Left ventricle myocardium superior (tissue), 1 donor: ENCODE measurements around the gene FARP1. TPM values are rescaled to one million over a fixed set of nuclear protein-coding genes. Genes with fewer than 3 reads are reported as not detected.

Source experiments
- ATAC-seq: fragments of 200-7000 bp; cut with Tn5 transposase; one replicate; pipeline ENCODE4 v1.9.1; 2020; ENCODE audit warnings: mild to moderate bottlenecking, moderate library complexity
- DNase-seq: peaks from one replicate; pipeline ENCODE4 v3.0.0-alpha.2; 2020
- intact Hi-C: fragments of 100-400 bp; cut with micrococcal nuclease; formaldehyde crosslinking; loops from one replicate; pipeline ENCODE4 v1.11.0; 2022
- total RNA-seq: library from RNA; stranded (reverse); fragmentation: NEBNext Ultra II Directional; extraction: Animal tissue kit (Norgen Biotek cat#: 25700); gene quantifications from one replicate; pipeline ENCODE4 v1.2.1, GENCODE V29; 2021
- donor health status: DM: no; HTN: yes; CAD: no; lungs with severe emphysema.

The FARP1 gene
- total RNA-seq, 1 donor from 2014 or later = 14.9 TPM

- intact Hi-C loops = no loop called here
- ATAC-seq (no peak), DNase-seq (no peak)
Measured at GRCh38 chr13:98169331-98169730, 26.4 kb downstream of the FARP1 start.

- intact Hi-C loops = no loop called here
- peak; percentile 67 for DNase-seq
- ATAC-seq = peak; percentile 83
Measured at GRCh38 chr13:98171900-98172589, 29.2 kb downstream of the FARP1 start.

- DNase-seq (no peak), ATAC-seq (peak; percentile 30)
- intact Hi-C loops = no loop called here
Measured at GRCh38 chr13:98172590-98173422, 29.9 kb downstream of the FARP1 start.

- ATAC-seq = peak; percentile 66
- no peak for DNase-seq
- intact Hi-C loops = no loop called here
Measured at GRCh38 chr13:98173431-98174152, 30.7 kb downstream of the FARP1 start.

GRCh38 chr13:98174307-98174706, 31.4 kb downstream of the FARP1 start:
- intact Hi-C loops = no loop called here
- ATAC-seq (peak; percentile 30), DNase-seq (no peak)

GRCh38 chr13:98175043-98175442, 32.1 kb downstream of the FARP1 start:
- ATAC-seq = no peak
- intact Hi-C loops = no loop called here
- no peak for DNase-seq

GRCh38 chr13:98175823-98176222, 32.9 kb downstream of the FARP1 start:
- ATAC-seq (no peak), DNase-seq (no peak)
- intact Hi-C loops = no loop called here

GRCh38 chr13:98176777-98177608, 34.1 kb downstream of the FARP1 start, which contains the start of gene RNF113B:
RNF113B (minus strand) TSS chr13:98177269; CDS start chr13:98177236, 33 bp downstream.
- ATAC-seq = no peak
- intact Hi-C loops = no loop called here
- DNase-seq = no peak

- intact Hi-C loops = no loop called here
- DNase-seq (no peak), ATAC-seq (no peak)
Measured at GRCh38 chr13:98180092-98180491, 37.2 kb downstream of the FARP1 start.

GRCh38 chr13:98181111-98181815, 38.4 kb downstream of the FARP1 start:
- DNase-seq (no peak), ATAC-seq (no peak)
- intact Hi-C loops = no loop called here

- no peak for ATAC-seq
- DNase-seq = no peak
- intact Hi-C loops = no loop called here
Measured at GRCh38 chr13:98182153-98182552, 39.3 kb downstream of the FARP1 start.

- ATAC-seq (no peak), DNase-seq (no peak)
- intact Hi-C loops = no loop called here
Measured at GRCh38 chr13:98182589-98182988, 39.7 kb downstream of the FARP1 start.

GRCh38 chr13:98184792-98185191, 41.9 kb downstream of the FARP1 start:
- intact Hi-C loops = no loop called here
- ATAC-seq (no peak), DNase-seq (no peak)

- intact Hi-C loops = no loop called here
- peak; percentile 41 for ATAC-seq
- no peak for DNase-seq
Measured at GRCh38 chr13:98187155-98187964, 44.5 kb downstream of the FARP1 start.

GRCh38 chr13:98187965-98188261, 45.0 kb downstream of the FARP1 start:
- ATAC-seq = peak; percentile 70
- intact Hi-C loops = no loop called here
- no peak for DNase-seq

GRCh38 chr13:98188544-98189166, 45.8 kb downstream of the FARP1 start:
- DNase-seq = no peak
- intact Hi-C loops = no loop called here
- no peak for ATAC-seq

- ATAC-seq (peak; percentile 65), DNase-seq (no peak)
- intact Hi-C loops = no loop called here
Measured at GRCh38 chr13:98189841-98190505, 47.1 kb downstream of the FARP1 start.
